Lung microvascular endothelial cell (primary cell): ENCODE measurements around the gene SLC30A3. TPM values are rescaled to one million over a fixed set of nuclear protein-coding genes. Genes with fewer than 3 reads are reported as not detected.
"Not testable (repeated sequence)": the region's sequence is repeated elsewhere in the genome, so short reads cannot be mapped to it uniquely, and the experiment has no call there.

Experiments used
- DNase-seq, 2 donors: peaks; one replicate each; pipeline versions ENCODE4 v3.0.0 to v3.0.0-alpha.2; 2010; ENCODE audit warnings: low read depth in 2 of 2
- total RNA-seq: library from RNA; depleted of rRNA; stranded (reverse); fragments of >200 nt; gene quantifications from 2 replicates; pipeline ENCODE4 v1.2.1, GENCODE V29; 2014

Gene SLC30A3
- total RNA-seq, 1 donor from 2014 or later, result 16.9 TPM

- no peak for DNase-seq
These were observed 22.6 kb upstream of the SLC30A3 start for GRCh38 chr2:27285481-27285880.

- no peak for DNase-seq
These were observed 22.1 kb upstream of the SLC30A3 start for GRCh38 chr2:27284996-27285395.

GRCh38 chr2:27282892-27283291 is 20.0 kb upstream of the SLC30A3 start:
- DNase-seq, result peak in 1 of 2 donors; percentile 47

GRCh38 chr2:27281855-27282559 is 19.2 kb upstream of the SLC30A3 start, which contains the start of gene TRIM54:
TSS of gene TRIM54 (plus strand) at chr2:27282429. CDS start at chr2:27282732, 303 bp downstream.
- DNase-seq, result no peak

- DNase-seq, result no peak
These were observed 18.6 kb upstream of the SLC30A3 start for GRCh38 chr2:27281442-27281841.

- no peak for DNase-seq
These were observed 18.0 kb upstream of the SLC30A3 start for GRCh38 chr2:27280826-27281225.

- DNase-seq, result no peak
These were observed 15.2 kb upstream of the SLC30A3 start for GRCh38 chr2:27278010-27278409.

GRCh38 chr2:27275211-27276150 is 12.6 kb upstream of the SLC30A3 start, which contains the start of gene DNAJC5G:
TSS of gene DNAJC5G (plus strand) at chr2:27275433. CDS start at chr2:27276729, 1,296 bp downstream.
- no peak for DNase-seq

- DNase-seq, result not testable (repeated sequence)
These were observed 10.0 kb upstream of the SLC30A3 start for GRCh38 chr2:27272537-27273522.

- DNase-seq, result no peak
These were observed 8.9 kb upstream of the SLC30A3 start for GRCh38 chr2:27271631-27272340.

GRCh38 chr2:27270670-27271069 is 7.8 kb upstream of the SLC30A3 start:
- no peak for DNase-seq

GRCh38 chr2:27270131-27270530 is 7.3 kb upstream of the SLC30A3 start:
- no peak for DNase-seq

- not testable (repeated sequence) for DNase-seq
These were observed 5.4 kb upstream of the SLC30A3 start for GRCh38 chr2:27268296-27268695.

- DNase-seq, result no peak
These were observed 2.7 kb upstream of the SLC30A3 start for GRCh38 chr2:27265536-27265870.

GRCh38 chr2:27264753-27265535 is 2.1 kb upstream of the SLC30A3 start:
- peak; percentile 73 to 95 for DNase-seq

- DNase-seq, result peak in 1 of 2 donors; percentile 59
These were observed 1.5 kb upstream of the SLC30A3 start for GRCh38 chr2:27264253-27264752.

GRCh38 chr2:27263287-27264252 is 723 bp upstream of the SLC30A3 start:
- no peak for DNase-seq

GRCh38 chr2:27261926-27262298 is 935 bp downstream of the SLC30A3 start:
- no peak for DNase-seq
